Measurements from ENCODE around the gene RPRD2. TPM values are rescaled to one million over a fixed set of nuclear protein-coding genes. Genes with fewer than 3 reads are reported as not detected.

RPRD2 gene
- total and polyA plus RNA-seq, 4 donors: 5.4 to 9.7 (median 8.0) TPM

- Histone ChIP-seq H3K4me1 (ENCODE audit: control insufficient read depth in 4 of 4, insufficient read depth in 4 of 4, low read length in 3 of 4) (peaks cover 0 to 13% (median 8%) of the 10 kb centered on the region in 4 donors), H3K27me3 (ENCODE audit: control insufficient read depth in 4 of 4, insufficient read depth in 4 of 4, low read length in 3 of 4) (no peaks in the 10 kb centered on the region), H3K36me3 (ENCODE audit: control insufficient read depth in 4 of 4, insufficient read depth in 3 of 4, low read depth in 1 of 4, low read length in 3 of 4) (no peaks in the 10 kb centered on the region), H3K9ac (ENCODE audit: low read depth in 1 of 2, low read length in 2 of 2) (no peak overlapping the region), H3K4me3 (ENCODE audit: low read depth in 1 of 3, low read length in 3 of 3) (no peak overlapping the region), H3K9me3 (ENCODE audit: control insufficient read depth in 4 of 4, low read length in 3 of 4) (no peaks in the 10 kb centered on the region), H3K27ac (ENCODE audit: low read depth in 1 of 2, low read length in 2 of 2) (no peak overlapping the region)
- WGBS: 95% methylated on average over 1 of the region's 1 CpG
- no peak for TF ChIP-seq ZBTB33 (IDR thresholded peaks at IDR 0.05)
- TF ChIP-seq RAD21 (IDR thresholded peaks at IDR 0.05): no peak
- TF ChIP-seq JUND (IDR thresholded peaks at IDR 0.05): no peak
- no peak for TF ChIP-seq TAF1 (conservative IDR thresholded peaks at IDR 0.05)
- TF ChIP-seq MAX (IDR thresholded peaks at IDR 0.05): no peak
- no peak for TF ChIP-seq EGR1 (IDR thresholded peaks at IDR 0.05; ENCODE audit: low read depth in 2 of 2)
- TF ChIP-seq SP1 (IDR thresholded peaks at IDR 0.05): no peak
- TF ChIP-seq RXRA (IDR thresholded peaks at IDR 0.05): no peak
- TF ChIP-seq NR2F2 (IDR thresholded peaks at IDR 0.05): no peak
- no peak for TF ChIP-seq HNF4G (IDR thresholded peaks at IDR 0.05)
- no peak for TF ChIP-seq CTCF (IDR thresholded peaks at IDR 0.05; ENCODE audit: low read depth, low read length, missing input control)
- no peak for TF ChIP-seq FOXA1 (IDR thresholded peaks at IDR 0.05)
- TF ChIP-seq YY1 (IDR thresholded peaks at IDR 0.05): no peak
- TF ChIP-seq REST (IDR thresholded peaks at IDR 0.05): no peak
- no peak for TF ChIP-seq FOXA2 (IDR thresholded peaks at IDR 0.05)
- no peak for TF ChIP-seq HNF4A (conservative IDR thresholded peaks at IDR 0.05)
- TF ChIP-seq GABPA (IDR thresholded peaks at IDR 0.05 in 1 of 2, conservative IDR thresholded peaks at IDR 0.05 in 1 of 2): no peak
- no peak for DNase-seq (ENCODE audit: low spot score)
Measured at GRCh38 chr1:150372580-150372979, 8.6 kb downstream of the RPRD2 start.

- TF ChIP-seq HNF4G (IDR thresholded peaks at IDR 0.05) (no peak), RXRA (IDR thresholded peaks at IDR 0.05) (no peak), GABPA (IDR thresholded peaks at IDR 0.05 in 1 of 2, conservative IDR thresholded peaks at IDR 0.05 in 1 of 2) (no peak), ATF3 (IDR thresholded peaks at IDR 0.05) (no peak), SP1 (IDR thresholded peaks at IDR 0.05) (no peak), FOXA2 (IDR thresholded peaks at IDR 0.05) (no peak), MAX (IDR thresholded peaks at IDR 0.05) (no peak), NR2F2 (IDR thresholded peaks at IDR 0.05) (no peak), REST (IDR thresholded peaks at IDR 0.05) (no peak), TAF1 (conservative IDR thresholded peaks at IDR 0.05) (no peak), FOXA1 (IDR thresholded peaks at IDR 0.05) (no peak), JUND (IDR thresholded peaks at IDR 0.05) (no peak), RAD21 (IDR thresholded peaks at IDR 0.05) (no peak), ZBTB33 (IDR thresholded peaks at IDR 0.05) (no peak)
- H3K9ac ChIP-seq (ENCODE audit: low read depth in 1 of 2, low read length in 2 of 2): no peak overlapping the region
- no peak overlapping the region for H3K27ac ChIP-seq (ENCODE audit: low read depth in 1 of 2, low read length in 2 of 2)
- H3K9me3 ChIP-seq (ENCODE audit: control insufficient read depth in 4 of 4, low read length in 3 of 4): no peaks in the 10 kb centered on the region
- H3K4me1 ChIP-seq (ENCODE audit: control insufficient read depth in 4 of 4, insufficient read depth in 4 of 4, low read length in 3 of 4): peaks cover 0 to 6% (median 1%) of the 10 kb centered on the region in 4 donors
- no peaks in the 10 kb centered on the region for H3K36me3 ChIP-seq (ENCODE audit: control insufficient read depth in 4 of 4, insufficient read depth in 3 of 4, low read depth in 1 of 4, low read length in 3 of 4)
- no peaks in the 10 kb centered on the region for H3K27me3 ChIP-seq (ENCODE audit: control insufficient read depth in 4 of 4, insufficient read depth in 4 of 4, low read length in 3 of 4)
- DNase-seq (ENCODE audit: low spot score): no peak
- no peak overlapping the region for H3K4me3 ChIP-seq (ENCODE audit: low read depth in 1 of 3, low read length in 3 of 3)
Measured at GRCh38 chr1:150376110-150376509, 12.2 kb downstream of the RPRD2 start.

Data from liver (tissue), 9 donors.